NCI-H1694 treated with DMSO at 0.1 percent for 48 hours (cell line): ENCODE measurements around the gene SH3RF1.

Experiments used
- DNase-seq: peaks from one replicate; lab custom pipeline; 2025; lab: John Stamatoyannopoulos, UW

SH3RF1 gene

GRCh38 chr4:169251291-169252235 is 19.2 kb downstream of the SH3RF1 start:
- no peak for DNase-seq

GRCh38 chr4:169250796-169251195 is 20.0 kb downstream of the SH3RF1 start:
- no peak for DNase-seq

GRCh38 chr4:169249999-169250398 is 20.8 kb downstream of the SH3RF1 start:
- no peak for DNase-seq

GRCh38 chr4:169249214-169249973 is 21.4 kb downstream of the SH3RF1 start:
- DNase-seq = no peak

GRCh38 chr4:169248645-169249044 is 22.1 kb downstream of the SH3RF1 start:
- no peak for DNase-seq

- no peak for DNase-seq
Measured at GRCh38 chr4:169246957-169247396, 23.8 kb downstream of the SH3RF1 start.

- DNase-seq = no peak
Measured at GRCh38 chr4:169246279-169246678, 24.5 kb downstream of the SH3RF1 start.

- no peak for DNase-seq
Measured at GRCh38 chr4:169245061-169245460, 25.7 kb downstream of the SH3RF1 start.

GRCh38 chr4:169243825-169244609 is 26.7 kb downstream of the SH3RF1 start:
- no peak for DNase-seq

- no peak for DNase-seq
Measured at GRCh38 chr4:169241464-169241863, 29.3 kb downstream of the SH3RF1 start.

- DNase-seq = no peak
Measured at GRCh38 chr4:169239221-169239905, 31.4 kb downstream of the SH3RF1 start.

GRCh38 chr4:169238445-169238844 is 32.3 kb downstream of the SH3RF1 start:
- peak; percentile 39 for DNase-seq

GRCh38 chr4:169236873-169237626 is 33.7 kb downstream of the SH3RF1 start:
- DNase-seq = peak; percentile 84

- DNase-seq = no peak
Measured at GRCh38 chr4:169236078-169236477, 34.7 kb downstream of the SH3RF1 start.

GRCh38 chr4:169234137-169234855 is 36.5 kb downstream of the SH3RF1 start:
- DNase-seq = no peak

GRCh38 chr4:169233691-169234090 is 37.1 kb downstream of the SH3RF1 start:
- peak; percentile 52 for DNase-seq

GRCh38 chr4:169231647-169232262 is 39.0 kb downstream of the SH3RF1 start:
- DNase-seq = no peak

GRCh38 chr4:169229571-169230028 is 41.2 kb downstream of the SH3RF1 start:
- DNase-seq = no peak

GRCh38 chr4:169228076-169228475 is 42.7 kb downstream of the SH3RF1 start:
- no peak for DNase-seq

- no peak for DNase-seq
Measured at GRCh38 chr4:169226565-169226964, 44.2 kb downstream of the SH3RF1 start.
